T-helper 1 cell treated with Interleukin-12 subunit alpha and Interleukin-12 subunit beta and Interleukin-4 antibody, amounts not matched to agents 30 μg/mL and 1 μg/mL, for 36 hours (primary cell): Measurements from ENCODE around the gene PFKL.

Source experiments
- H3K27ac Mint-ChIP-seq: one replicate; pipeline ENCODE4 v1.8.0; 2021; ENCODE audit warnings: mild to moderate bottlenecking, mixed read lengths
- H3K27me3 Mint-ChIP-seq: one replicate; pipeline ENCODE4 v1.8.0; 2021; ENCODE audit warnings: low read depth, mixed read lengths
- H3K36me3 Mint-ChIP-seq: one replicate; pipeline ENCODE4 v1.8.0; 2021; ENCODE audit warnings: low read depth, mixed read lengths
- H3K4me1 Mint-ChIP-seq: one replicate; pipeline ENCODE4 v1.8.0; 2021; ENCODE audit warnings: low read depth, mixed read lengths
- H3K4me3 Mint-ChIP-seq: one replicate; pipeline ENCODE4 v1.8.0; 2021; ENCODE audit warnings: mild to moderate bottlenecking, moderate library complexity, mixed read lengths
- H3K9me3 Mint-ChIP-seq: one replicate; pipeline ENCODE4 v1.8.0; 2021; ENCODE audit warnings: mixed read lengths

PFKL gene

GRCh38 chr21:44286716-44287632 is 12.9 kb upstream of the PFKL start:
- Mint-ChIP-seq H3K9me3 (no peaks in the 10 kb centered on the region), H3K27me3 (no peaks in the 10 kb centered on the region), H3K4me3 (no peak overlapping the region), H3K4me1 (peaks cover 5% of the 10 kb centered on the region), H3K27ac (no peak overlapping the region), H3K36me3 (no peaks in the 10 kb centered on the region)

- no peak overlapping the region for H3K4me3 Mint-ChIP-seq
- H3K27me3 Mint-ChIP-seq, result no peaks in the 10 kb centered on the region
- H3K27ac Mint-ChIP-seq, result no peak overlapping the region
- H3K9me3 Mint-ChIP-seq, result no peaks in the 10 kb centered on the region
- H3K36me3 Mint-ChIP-seq, result no peaks in the 10 kb centered on the region
- H3K4me1 Mint-ChIP-seq, result peaks cover 5% of the 10 kb centered on the region
Observed at GRCh38 chr21:44288251-44289110, 11.4 kb upstream of the PFKL start.

- Mint-ChIP-seq H3K4me1 (peaks cover 2% of the 10 kb centered on the region), H3K9me3 (no peaks in the 10 kb centered on the region), H3K27me3 (no peaks in the 10 kb centered on the region), H3K27ac (no peak overlapping the region), H3K36me3 (no peaks in the 10 kb centered on the region), H3K4me3 (no peak overlapping the region)
Observed at GRCh38 chr21:44289381-44290010, 10.4 kb upstream of the PFKL start.

- Mint-ChIP-seq H3K4me1 (peaks cover 6% of the 10 kb centered on the region), H3K9me3 (no peaks in the 10 kb centered on the region), H3K4me3 (no peak overlapping the region), H3K36me3 (no peaks in the 10 kb centered on the region), H3K27me3 (no peaks in the 10 kb centered on the region), H3K27ac (no peak overlapping the region)
Observed at GRCh38 chr21:44290327-44291077, 9.4 kb upstream of the PFKL start.

- H3K4me1 Mint-ChIP-seq, result peaks cover 6% of the 10 kb centered on the region
- H3K27ac Mint-ChIP-seq, result no peak overlapping the region
- H3K4me3 Mint-ChIP-seq, result no peak overlapping the region
- no peaks in the 10 kb centered on the region for H3K36me3 Mint-ChIP-seq
- H3K9me3 Mint-ChIP-seq, result no peaks in the 10 kb centered on the region
- H3K27me3 Mint-ChIP-seq, result no peaks in the 10 kb centered on the region
Observed at GRCh38 chr21:44291078-44291935, 8.5 kb upstream of the PFKL start.

- H3K36me3 Mint-ChIP-seq, result no peaks in the 10 kb centered on the region
- no peaks in the 10 kb centered on the region for H3K9me3 Mint-ChIP-seq
- H3K4me1 Mint-ChIP-seq, result peaks cover 6% of the 10 kb centered on the region
- no peak overlapping the region for H3K27ac Mint-ChIP-seq
- H3K27me3 Mint-ChIP-seq, result no peaks in the 10 kb centered on the region
- no peak overlapping the region for H3K4me3 Mint-ChIP-seq
Observed at GRCh38 chr21:44291936-44292811, 7.7 kb upstream of the PFKL start.

- no peaks in the 10 kb centered on the region for H3K9me3 Mint-ChIP-seq
- H3K4me3 Mint-ChIP-seq, result no peak overlapping the region
- H3K4me1 Mint-ChIP-seq, result peaks cover 7% of the 10 kb centered on the region
- H3K27ac Mint-ChIP-seq, result no peak overlapping the region
- H3K36me3 Mint-ChIP-seq, result no peaks in the 10 kb centered on the region
- H3K27me3 Mint-ChIP-seq, result no peaks in the 10 kb centered on the region
Observed at GRCh38 chr21:44292812-44293195, 7.0 kb upstream of the PFKL start.

- peak overlapping the region; percentile 37 for H3K4me3 Mint-ChIP-seq
- peak overlapping the region; percentile 41 for H3K27ac Mint-ChIP-seq
- H3K36me3 Mint-ChIP-seq, result no peaks in the 10 kb centered on the region
- H3K4me1 Mint-ChIP-seq, result peaks cover 15% of the 10 kb centered on the region
- H3K9me3 Mint-ChIP-seq, result no peaks in the 10 kb centered on the region
- no peaks in the 10 kb centered on the region for H3K27me3 Mint-ChIP-seq
Observed at GRCh38 chr21:44293551-44294231, 6.2 kb upstream of the PFKL start.

GRCh38 chr21:44294391-44295162 is 5.3 kb upstream of the PFKL start:
- no peak overlapping the region for H3K4me3 Mint-ChIP-seq
- peaks cover 20% of the 10 kb centered on the region for H3K4me1 Mint-ChIP-seq
- H3K27ac Mint-ChIP-seq, result no peak overlapping the region
- no peaks in the 10 kb centered on the region for H3K9me3 Mint-ChIP-seq
- no peaks in the 10 kb centered on the region for H3K27me3 Mint-ChIP-seq
- H3K36me3 Mint-ChIP-seq, result no peaks in the 10 kb centered on the region

- peaks cover 20% of the 10 kb centered on the region for H3K4me1 Mint-ChIP-seq
- no peaks in the 10 kb centered on the region for H3K9me3 Mint-ChIP-seq
- H3K27me3 Mint-ChIP-seq, result no peaks in the 10 kb centered on the region
- H3K36me3 Mint-ChIP-seq, result no peaks in the 10 kb centered on the region
- peak overlapping the region; percentile 15 for H3K27ac Mint-ChIP-seq
- peak overlapping the region; percentile 34 for H3K4me3 Mint-ChIP-seq
Observed at GRCh38 chr21:44295163-44295573, 4.7 kb upstream of the PFKL start.

GRCh38 chr21:44295646-44296045 is 4.2 kb upstream of the PFKL start:
- Mint-ChIP-seq H3K9me3 (no peaks in the 10 kb centered on the region), H3K4me3 (peak overlapping the region; percentile 34), H3K4me1 (peaks cover 20% of the 10 kb centered on the region), H3K27ac (peak overlapping the region; percentile 15), H3K36me3 (no peaks in the 10 kb centered on the region), H3K27me3 (no peaks in the 10 kb centered on the region)

- Mint-ChIP-seq H3K36me3 (peaks cover 2% of the 10 kb centered on the region), H3K27ac (no peak overlapping the region), H3K27me3 (no peaks in the 10 kb centered on the region), H3K4me3 (no peak overlapping the region), H3K4me1 (peaks cover 23% of the 10 kb centered on the region), H3K9me3 (no peaks in the 10 kb centered on the region)
Observed at GRCh38 chr21:44296103-44296519, 3.7 kb upstream of the PFKL start.
